ENCODE results near the gene KRT13.

KRT13 gene

DNA sequence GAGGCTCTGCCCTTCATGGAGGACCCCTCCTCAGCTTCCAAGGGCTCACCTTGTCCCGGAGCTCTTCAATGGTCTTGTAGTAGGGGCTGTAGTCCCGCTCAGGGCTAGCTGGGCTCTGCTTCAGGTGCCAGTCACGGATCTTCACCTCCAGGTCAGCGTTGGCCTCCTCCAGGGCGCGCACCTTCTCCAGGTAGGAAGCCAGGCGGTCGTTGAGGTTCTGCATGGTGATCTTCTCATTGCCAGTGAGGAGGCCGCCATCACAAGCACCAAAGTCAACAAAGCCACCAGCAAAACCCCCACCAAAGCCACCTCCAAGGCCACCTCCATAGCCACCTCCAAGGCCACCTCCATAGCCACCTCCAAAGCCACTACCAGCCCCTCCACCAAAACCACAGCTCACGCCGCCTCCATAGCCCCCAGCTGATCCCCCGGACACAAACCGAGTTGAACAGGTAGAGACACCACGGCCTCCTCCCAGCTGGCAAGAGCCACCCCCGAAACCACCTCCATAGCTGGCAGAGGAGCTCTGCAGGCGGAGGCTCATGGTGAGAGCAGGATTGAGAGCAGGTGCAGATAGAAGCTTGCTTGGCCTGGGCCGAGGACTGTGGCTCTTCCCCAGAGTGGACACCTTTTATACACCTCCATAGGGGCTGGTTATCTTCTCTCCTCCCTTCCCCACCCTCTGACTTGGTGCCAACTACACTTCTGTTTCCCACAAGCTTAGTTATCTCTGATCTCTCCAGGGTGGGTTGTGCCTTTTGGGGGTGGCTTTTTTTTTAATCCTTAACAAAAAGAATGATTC is at the start of gene KRT13:
Gene KRT13, minus strand, starts transcription at position 606 of the 802 bp plus-strand sequence. Its CDS starts 62 bp downstream, at position 544.
- DNase-seq (ENCODE audit: low read depth in 1 of 2, low spot score in 1 of 2): no peak
- no peak for TF ChIP-seq JUND (IDR thresholded peaks at IDR 0.05; ENCODE audit: low read depth)
- in situ Hi-C loops (cut with HindIII; ENCODE audit: low pct_unique_long_range_greater_than_20kb, low sequenced_read_pairs): no loop called here

DNA sequence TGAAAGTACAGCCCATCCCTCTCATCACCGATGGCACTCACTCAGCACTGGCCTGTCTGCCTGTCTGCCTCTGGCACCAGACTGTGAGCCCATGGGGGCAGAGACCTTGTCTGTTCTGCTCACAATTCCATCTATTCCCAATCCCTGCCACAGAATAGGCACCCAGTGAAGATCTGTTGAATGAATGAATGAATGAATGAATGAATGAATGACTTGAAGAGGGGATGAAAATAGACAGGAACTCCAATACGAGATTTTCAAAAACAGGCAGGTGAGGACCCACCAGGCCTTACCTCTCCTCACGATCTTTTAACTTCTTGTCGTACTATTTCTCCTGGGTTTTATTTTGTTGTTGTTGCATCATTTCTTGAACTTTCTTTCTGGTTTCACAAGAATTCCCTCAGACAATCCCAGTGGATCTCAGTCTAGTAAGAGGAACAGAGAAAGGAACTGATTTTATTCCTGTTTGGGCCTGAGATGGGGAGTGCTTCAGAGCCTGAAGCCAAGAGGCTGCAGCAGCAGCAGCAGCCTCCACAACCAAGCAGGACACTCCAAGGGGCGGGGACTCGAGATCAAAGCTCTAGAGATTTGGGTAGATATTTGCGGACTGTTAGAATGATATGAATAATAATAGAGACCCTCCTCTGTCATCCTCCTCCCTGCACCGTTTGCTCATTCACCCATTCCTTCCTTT is 48.7 kb upstream of the KRT13 start:
- in situ Hi-C loops (cut with HindIII; ENCODE audit: low pct_unique_long_range_greater_than_20kb, low sequenced_read_pairs): no loop called here
- DNase-seq (ENCODE audit: low read depth in 1 of 2, low spot score in 1 of 2): no peak
- TF ChIP-seq JUND (IDR thresholded peaks at IDR 0.05; ENCODE audit: low read depth): no peak

DNA sequence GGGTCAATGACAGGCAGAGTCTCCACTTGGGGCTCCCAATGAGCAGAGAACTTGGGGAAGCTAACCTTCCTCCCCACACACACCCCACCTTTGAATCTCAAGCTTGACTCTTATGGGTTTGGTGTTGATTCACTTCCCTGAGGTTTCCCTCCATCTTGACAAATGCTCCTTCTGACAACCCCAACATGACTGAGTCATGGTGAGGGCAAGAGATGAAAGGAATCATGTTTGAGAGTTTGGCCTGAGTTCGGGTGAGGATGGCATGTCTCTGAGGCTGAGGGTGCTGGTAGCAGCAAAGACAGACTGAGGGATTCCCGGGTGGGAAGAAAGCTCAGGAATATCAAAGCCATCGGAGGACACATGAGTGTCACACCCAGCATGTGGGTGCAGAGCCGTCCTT is 47.8 kb upstream of the KRT13 start:
- in situ Hi-C loops (cut with HindIII; ENCODE audit: low pct_unique_long_range_greater_than_20kb, low sequenced_read_pairs): no loop called here
- no peak for DNase-seq (ENCODE audit: low read depth in 1 of 2, low spot score in 1 of 2)

DNA sequence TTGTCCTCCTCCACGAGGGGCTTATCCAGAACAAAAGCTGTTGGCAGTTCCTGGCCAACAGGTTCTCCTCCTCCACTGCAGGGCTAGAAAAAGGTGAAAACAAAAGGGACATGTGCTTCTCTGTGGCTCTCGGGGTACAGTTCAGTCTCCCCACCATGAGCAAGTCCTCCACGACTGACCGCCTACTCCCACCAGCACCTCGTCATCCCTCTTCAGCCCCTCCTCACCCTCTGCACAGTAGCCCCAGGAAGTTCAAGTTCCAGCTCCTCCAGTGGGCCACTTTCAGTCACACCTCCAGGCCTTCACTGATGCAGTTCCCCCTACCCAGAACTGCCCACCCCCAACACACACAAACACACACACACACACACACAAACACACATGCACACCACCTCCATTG is 47.0 kb upstream of the KRT13 start:
- no peak for TF ChIP-seq JUND (IDR thresholded peaks at IDR 0.05; ENCODE audit: low read depth)
- in situ Hi-C loops (cut with HindIII; ENCODE audit: low pct_unique_long_range_greater_than_20kb, low sequenced_read_pairs): no loop called here
- no peak for DNase-seq (ENCODE audit: low read depth in 1 of 2, low spot score in 1 of 2)

More for the DNA sequence above, 47.8 kb upstream of the KRT13 start:
- TF ChIP-seq JUND (IDR thresholded peaks at IDR 0.05; ENCODE audit: low read depth): no peak

- no peak for DNase-seq (ENCODE audit: low read depth in 1 of 2, low spot score in 1 of 2)
- TF ChIP-seq JUND (IDR thresholded peaks at IDR 0.05; ENCODE audit: low read depth): no peak
- in situ Hi-C loops (cut with HindIII; ENCODE audit: low pct_unique_long_range_greater_than_20kb, low sequenced_read_pairs): no loop called here
These were observed 46.0 kb upstream of the KRT13 start for GRCh38 chr17:41551365-41551764.

GRCh38 chr17:41549596-41550039 is 44.2 kb upstream of the KRT13 start:
- no peak for DNase-seq (ENCODE audit: low read depth in 1 of 2, low spot score in 1 of 2)
- in situ Hi-C loops (cut with HindIII; ENCODE audit: low pct_unique_long_range_greater_than_20kb, low sequenced_read_pairs): no loop called here
- TF ChIP-seq JUND (IDR thresholded peaks at IDR 0.05; ENCODE audit: low read depth): no peak

DNA sequence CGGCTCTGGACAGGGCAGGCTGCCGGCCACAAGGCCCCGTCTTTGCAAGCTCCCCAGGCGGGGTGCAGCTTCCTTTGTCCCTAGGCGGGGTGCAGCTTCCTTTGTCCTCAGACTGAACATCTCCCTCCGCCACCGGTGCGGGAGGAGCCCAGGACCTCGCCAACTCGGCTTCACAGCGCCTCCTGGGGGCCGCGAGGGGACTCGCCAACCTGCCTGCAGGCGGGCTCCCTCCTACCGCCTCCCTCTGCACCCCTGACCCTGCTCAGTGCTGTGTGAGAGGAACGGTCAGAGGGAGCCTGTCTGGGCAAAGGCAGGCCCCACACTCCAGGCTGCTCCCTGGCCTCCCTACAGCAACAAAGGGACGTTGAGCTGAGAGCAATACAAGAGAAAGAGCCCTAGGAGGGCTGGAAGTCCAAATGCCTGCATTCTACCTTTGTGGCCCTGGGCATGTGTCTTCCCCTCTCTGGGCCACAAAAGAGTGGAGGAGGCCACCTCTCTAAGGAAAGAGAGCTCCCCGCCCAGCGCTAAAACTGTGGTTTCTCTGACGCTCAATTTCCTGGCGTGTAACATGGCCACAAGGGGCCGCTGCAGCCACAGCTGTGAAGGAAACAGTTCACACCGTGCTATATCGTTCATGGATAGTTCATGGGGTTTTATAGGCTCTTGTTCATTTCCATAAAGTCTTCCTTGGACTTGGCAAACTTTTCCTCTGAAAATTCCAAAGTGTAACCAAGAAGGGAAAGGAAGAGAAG is 43.6 kb upstream of the KRT13 start:
- in situ Hi-C loops (cut with HindIII; ENCODE audit: low pct_unique_long_range_greater_than_20kb, low sequenced_read_pairs): no loop called here
- TF ChIP-seq JUND (IDR thresholded peaks at IDR 0.05; ENCODE audit: low read depth): no peak
- DNase-seq (ENCODE audit: low read depth in 1 of 2, low spot score in 1 of 2): peak; percentile 81 to 97

DNA sequence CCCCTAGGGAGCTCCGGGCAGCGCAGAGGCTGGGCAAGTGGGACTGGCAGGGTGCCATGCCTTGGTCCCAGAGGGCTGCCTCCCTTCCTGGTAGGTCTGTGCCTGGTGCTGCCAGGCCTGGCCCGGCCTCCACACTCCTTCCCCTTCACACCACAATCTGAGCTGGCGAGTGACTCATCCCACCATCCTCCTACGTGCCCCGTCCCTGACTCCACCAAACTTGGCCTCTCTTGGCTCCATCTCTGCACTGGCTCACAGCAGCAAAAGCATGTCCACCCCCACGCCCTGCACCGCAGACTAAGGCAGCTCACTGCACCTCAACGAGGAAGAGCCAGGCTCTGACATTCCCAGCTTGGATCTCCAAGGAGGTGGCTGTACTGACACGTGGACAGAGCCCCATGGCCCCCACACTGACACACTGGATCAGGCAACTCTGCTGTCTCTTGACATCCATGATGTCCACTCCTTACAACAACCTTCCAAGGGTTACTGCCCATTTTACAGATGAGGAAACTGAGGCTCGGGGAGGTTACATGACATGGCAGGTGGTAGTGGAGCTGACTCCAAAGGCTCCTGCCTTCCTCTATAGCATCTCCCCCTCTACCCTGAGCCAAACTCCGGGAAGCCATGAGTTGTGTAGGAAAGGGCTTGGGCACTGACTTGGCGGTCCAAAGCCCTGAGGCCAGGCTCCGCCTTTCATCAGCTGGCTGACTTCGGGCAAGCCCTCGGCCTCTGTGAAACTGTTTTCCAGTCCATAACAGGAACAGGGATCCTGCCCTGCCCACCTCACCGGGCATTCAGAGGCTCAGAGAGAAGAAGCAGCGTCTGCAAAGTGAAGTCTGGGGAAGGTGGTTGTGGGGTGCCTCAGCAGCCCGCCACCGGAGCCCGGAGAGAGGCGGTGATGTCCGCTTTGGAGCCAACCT is 42.8 kb upstream of the KRT13 start:
- peak; percentile 53 to 94 for DNase-seq (ENCODE audit: low read depth in 1 of 2, low spot score in 1 of 2)
- no peak for TF ChIP-seq JUND (IDR thresholded peaks at IDR 0.05; ENCODE audit: low read depth)
- in situ Hi-C loops (cut with HindIII; ENCODE audit: low pct_unique_long_range_greater_than_20kb, low sequenced_read_pairs): no loop called here

DNA sequence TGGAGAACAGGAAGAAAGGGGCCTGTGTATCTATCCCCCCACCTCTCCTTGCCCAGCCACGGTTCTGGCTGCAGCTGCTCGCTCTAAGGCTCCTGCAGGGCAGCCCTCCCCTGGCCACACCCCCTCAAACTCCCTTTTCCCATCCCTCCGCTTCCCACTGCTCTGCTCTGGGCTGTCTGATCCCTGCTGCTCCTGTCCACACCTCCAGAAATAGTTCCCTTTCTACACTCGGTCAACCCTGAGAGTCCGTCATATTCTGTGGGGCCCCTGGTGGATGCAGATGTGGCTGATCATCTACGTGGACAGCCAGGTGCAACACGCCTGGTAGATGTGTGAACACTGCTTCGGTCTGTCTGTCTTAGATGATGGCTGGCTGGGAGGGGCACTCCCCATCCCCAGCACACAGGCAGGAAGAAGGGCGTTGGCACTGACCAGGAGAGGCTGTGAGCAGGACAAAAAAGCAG is 42.0 kb upstream of the KRT13 start:
- DNase-seq (ENCODE audit: low read depth in 1 of 2, low spot score in 1 of 2): peak; percentile 53 to 91
- in situ Hi-C loops (cut with HindIII; ENCODE audit: low pct_unique_long_range_greater_than_20kb, low sequenced_read_pairs): no loop called here
- no peak for TF ChIP-seq JUND (IDR thresholded peaks at IDR 0.05; ENCODE audit: low read depth)

DNA sequence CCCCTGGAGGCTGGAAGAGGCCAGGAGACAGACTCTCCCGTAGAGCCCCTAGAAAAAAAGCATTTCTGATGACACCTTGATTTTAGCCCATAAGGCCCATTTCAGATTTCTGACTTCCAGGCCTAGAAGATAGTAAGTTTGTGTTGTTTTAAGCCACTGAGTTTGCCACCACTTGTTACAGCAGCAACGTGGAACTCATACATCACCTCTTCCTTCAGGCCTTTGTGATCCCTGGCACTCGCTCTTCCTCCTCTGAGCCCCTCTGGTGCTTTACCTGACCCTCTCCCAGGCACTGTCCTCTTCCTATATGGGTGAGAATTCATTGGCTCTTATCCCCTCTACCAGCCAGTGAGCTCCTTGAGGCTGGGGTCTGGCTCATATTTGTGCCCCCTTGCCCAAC is 41.4 kb upstream of the KRT13 start:
- DNase-seq (ENCODE audit: low read depth in 1 of 2, low spot score in 1 of 2): no peak
- no peak for TF ChIP-seq JUND (IDR thresholded peaks at IDR 0.05; ENCODE audit: low read depth)
- in situ Hi-C loops (cut with HindIII; ENCODE audit: low pct_unique_long_range_greater_than_20kb, low sequenced_read_pairs): no loop called here

GRCh38 chr17:41545829-41546410 is 40.5 kb upstream of the KRT13 start:
- no peak for TF ChIP-seq JUND (IDR thresholded peaks at IDR 0.05; ENCODE audit: low read depth)
- no peak for DNase-seq (ENCODE audit: low read depth in 1 of 2, low spot score in 1 of 2)
- in situ Hi-C loops (cut with HindIII; ENCODE audit: low pct_unique_long_range_greater_than_20kb, low sequenced_read_pairs): no loop called here

Data from T47D (cell line).